GM19395 (cell line): ENCODE results near the gene RAD9A.

Experiments
- ATAC-seq: cut with Tn5 transposase; IDR thresholded peaks from one replicate; pipeline ENCODE4 v1.9.1; 2021; ENCODE audit warnings: mild to moderate bottlenecking, moderate library complexity; ENCODE audit not compliant: unreplicated experiment

The RAD9A gene

GRCh38 chr11:67437809-67438157 lies 46.0 kb downstream of the RAD9A start:
- ATAC-seq: no peak

GRCh38 chr11:67438158-67438902 lies 46.5 kb downstream of the RAD9A start:
- no peak for ATAC-seq

DNA sequence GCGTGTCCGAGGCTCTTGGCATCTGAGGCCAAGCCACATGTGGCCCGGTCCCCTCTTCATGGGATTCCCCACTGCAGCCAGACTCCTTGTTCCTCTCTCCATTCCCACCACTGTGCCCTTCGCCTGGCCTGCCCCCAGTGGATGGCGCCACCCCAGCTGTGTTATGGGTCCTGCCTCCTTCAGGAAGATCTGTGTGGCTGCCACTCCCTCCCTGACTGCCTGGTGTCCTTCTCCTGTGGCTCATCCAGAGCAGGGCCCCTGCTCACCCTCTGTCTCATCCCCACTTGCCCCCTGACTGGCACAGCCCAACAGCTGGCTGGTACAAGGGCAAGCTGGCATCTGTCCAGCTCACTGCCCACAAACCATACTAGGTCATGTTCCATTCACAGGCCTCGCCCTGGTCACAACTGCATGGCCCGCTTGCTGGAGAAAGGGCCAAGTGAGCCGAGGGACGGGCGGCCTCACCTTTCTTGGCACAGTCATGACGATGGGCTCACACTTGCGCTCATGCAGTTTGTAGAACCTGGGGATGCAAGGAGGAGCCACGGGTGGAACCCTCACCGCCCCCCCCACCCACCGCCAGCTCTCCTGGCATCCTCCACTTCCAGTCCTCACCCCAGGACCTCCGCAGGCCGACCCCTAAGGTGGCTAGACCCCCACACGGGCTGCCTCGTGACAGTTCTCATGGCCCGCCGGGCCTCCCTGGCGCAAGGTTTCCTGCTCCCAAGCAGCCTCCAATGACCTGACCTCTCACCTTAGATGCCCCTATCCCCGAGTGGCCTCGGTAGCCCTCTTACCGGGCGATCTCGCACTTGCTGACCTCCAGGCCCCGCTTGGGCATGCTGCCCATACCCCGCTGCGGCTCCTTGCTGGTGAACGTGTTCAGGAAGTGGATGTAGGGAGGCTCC lies 47.8 kb downstream of the RAD9A start:
- no peak for ATAC-seq

- no peak for ATAC-seq
These were observed 48.7 kb downstream of the RAD9A start for GRCh38 chr11:67440229-67441097.

DNA sequence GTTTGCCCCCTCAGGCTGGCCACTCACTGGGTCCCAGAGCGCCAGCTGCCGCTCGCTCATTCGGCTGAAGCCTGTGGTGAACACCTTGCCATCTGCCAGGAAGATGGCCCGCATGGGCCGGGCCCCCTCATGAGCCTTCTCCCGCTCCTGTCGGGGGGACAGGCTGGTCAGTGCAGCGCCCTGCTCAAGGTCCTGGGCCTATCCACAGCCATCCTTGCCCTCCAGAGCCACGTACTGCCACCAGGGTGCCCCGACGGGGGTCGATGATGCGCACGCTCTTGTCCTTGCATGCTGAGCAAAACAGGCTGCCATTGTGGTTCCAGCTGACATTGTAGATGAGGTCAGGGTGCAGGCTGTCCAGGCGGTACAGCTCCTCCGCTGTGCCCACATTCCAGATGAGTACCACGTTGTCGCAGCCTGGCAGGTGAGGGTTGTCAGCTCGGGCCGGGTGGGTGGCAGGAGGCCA lies 49.3 kb downstream of the RAD9A start:
- no peak for ATAC-seq

- ATAC-seq: no peak
These were observed 50.1 kb downstream of the RAD9A start for GRCh38 chr11:67441731-67442351.

DNA sequence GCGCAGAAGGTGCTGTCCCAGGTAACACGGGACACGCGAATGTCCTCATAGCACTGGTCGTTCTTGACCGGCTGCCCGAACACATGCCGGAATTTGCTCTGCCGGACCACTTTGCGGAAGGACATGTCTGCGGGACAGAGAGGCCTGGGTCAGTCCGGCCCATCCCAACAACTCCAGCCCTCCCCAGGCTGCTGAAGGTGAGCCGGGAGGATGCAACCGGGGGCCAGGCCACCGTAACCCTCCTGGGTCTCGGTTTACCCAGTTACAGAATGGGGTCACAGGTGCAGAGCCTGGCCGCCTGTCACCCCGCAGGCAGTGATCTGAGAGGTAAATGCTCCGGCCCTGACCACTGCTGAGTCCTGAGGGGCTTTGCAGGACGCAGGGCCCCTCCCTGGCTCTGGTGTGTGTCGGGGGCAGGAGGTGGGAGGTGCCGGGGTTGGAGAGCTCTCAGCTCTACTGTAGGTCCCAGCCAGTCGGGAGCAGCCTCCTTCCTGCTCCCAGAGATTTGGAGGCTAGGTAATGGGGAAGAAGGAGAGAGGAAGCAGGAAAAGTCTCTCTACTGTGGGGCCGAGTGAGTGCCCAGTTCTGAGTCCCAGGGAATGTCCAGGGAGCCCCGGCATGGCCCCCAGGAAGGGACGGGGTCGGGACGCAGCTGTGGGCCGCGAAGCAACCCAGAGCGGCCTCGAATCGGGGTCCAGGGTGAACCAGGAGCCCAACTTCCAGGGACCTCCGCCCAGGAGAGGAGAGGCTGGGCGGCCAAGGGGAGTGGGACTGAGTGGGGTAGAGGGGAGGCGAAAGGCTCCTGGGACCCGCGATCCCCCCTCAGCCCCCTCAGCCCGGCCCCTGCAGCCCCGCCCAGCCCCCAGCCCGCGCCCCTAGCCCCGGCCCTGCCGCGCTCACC lies 51.0 kb downstream of the RAD9A start:
- no peak for ATAC-seq

DNA sequence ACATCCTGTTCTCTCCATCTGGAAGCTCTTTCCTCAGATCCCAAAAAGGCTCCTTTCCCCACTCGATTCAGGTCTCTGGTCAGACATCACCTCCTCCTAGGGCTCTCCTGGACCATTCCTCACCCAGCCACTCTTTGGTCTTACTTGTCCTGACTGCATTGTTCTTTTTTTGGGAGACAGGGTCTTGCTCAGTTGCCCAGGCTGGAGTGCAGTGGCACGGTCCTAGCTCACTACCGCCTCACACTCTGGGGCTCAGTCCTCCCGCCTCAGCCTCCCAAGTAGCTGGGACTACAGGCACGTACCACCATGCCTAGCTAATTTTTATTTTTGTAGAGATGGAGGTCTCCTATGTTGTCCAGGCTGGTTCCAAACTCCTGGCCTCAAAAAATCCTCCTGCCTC lies 53.7 kb downstream of the RAD9A start:
- no peak for ATAC-seq
